ENCODE results near the gene SERPINA3.

SERPINA3 gene

GRCh38 chr14:94653321-94653720 lies 41.1 kb downstream of the SERPINA3 start:
- no peak for DNase-seq (ENCODE audit: insufficient read length)
- TF ChIP-seq POLR2A (IDR thresholded peaks at IDR 0.05; ENCODE audit: low read depth, low read length) (no peak), POLR2AphosphoS5 (IDR thresholded peaks at IDR 0.05; ENCODE audit: low read depth, low read length) (no peak), TAF1 (IDR thresholded peaks at IDR 0.05; ENCODE audit: borderline replicate concordance, low read depth, low read length) (no peak)
- no peak for FAIRE-seq

DNA sequence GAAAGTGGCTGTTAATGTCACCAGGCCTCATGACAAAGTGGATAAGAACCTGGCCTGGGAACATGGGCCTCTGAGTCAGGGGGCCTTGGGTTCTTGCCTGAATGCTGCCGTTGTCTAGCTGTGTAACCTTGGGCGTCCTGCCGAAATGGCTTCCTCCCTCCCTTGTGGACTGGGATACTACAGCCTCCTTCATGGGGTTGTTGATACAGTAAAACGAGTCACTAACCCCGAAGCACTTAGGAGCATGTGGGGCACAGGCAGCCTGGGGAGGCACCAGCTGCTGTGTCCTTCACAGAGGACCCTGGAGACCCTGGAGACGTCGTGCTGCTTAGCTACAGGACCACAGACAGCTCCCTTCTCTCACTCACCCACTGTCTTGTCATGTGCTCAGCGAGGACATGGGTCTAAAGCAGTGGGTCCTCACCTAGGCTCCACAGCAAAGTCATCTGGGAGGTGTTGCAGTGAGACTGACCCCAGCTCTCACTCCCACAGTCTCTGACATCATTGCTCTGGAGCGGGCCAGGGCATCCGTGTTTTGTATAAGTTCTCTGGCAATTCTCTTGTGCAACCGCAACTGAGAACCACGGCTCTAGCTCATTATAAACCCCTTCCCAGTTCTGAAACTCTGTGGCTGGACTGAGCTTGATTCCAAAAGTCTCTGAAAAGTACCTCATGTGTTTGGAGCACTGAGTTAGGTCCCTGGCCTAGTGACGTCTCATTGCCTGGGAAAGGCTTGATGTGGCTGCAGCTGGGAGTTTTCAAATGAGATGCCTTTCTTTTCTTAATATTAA lies 42.1 kb downstream of the SERPINA3 start:
- TF ChIP-seq POLR2A (IDR thresholded peaks at IDR 0.05; ENCODE audit: low read depth, low read length) (no peak), POLR2AphosphoS5 (IDR thresholded peaks at IDR 0.05; ENCODE audit: low read depth, low read length) (no peak), TAF1 (IDR thresholded peaks at IDR 0.05; ENCODE audit: borderline replicate concordance, low read depth, low read length) (no peak)
- no peak for DNase-seq (ENCODE audit: insufficient read length)
- FAIRE-seq, result no peak

DNA sequence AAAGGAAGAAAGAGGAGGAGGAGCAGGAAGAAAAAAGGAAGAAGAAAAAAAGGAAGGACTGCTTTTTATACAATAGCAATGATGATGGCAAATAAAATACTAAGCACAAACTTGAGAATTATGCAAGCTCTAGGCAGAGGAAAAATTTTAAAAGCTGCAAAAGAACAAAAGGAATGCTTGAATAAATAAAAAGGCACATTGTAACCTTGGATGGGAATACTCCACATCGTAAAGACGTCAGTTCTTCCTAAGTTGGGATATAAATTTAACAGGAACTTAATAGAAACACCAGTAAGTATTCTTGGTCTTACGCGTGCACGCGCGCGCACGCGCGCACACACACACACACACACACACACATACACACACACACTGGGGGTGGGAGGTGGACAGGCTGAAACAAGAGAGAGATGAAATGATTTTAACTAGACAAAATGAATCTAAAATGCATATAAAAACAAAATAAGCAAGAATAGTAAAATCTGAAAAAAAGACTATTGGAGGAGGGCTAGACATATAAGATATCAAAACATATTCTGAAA lies 43.0 kb downstream of the SERPINA3 start:
- no peak for FAIRE-seq
- no peak for TF ChIP-seq TAF1 (IDR thresholded peaks at IDR 0.05; ENCODE audit: borderline replicate concordance, low read depth, low read length)
- TF ChIP-seq POLR2AphosphoS5 (IDR thresholded peaks at IDR 0.05; ENCODE audit: low read depth, low read length), result no peak
- no peak for TF ChIP-seq POLR2A (IDR thresholded peaks at IDR 0.05; ENCODE audit: low read depth, low read length)
- DNase-seq (ENCODE audit: insufficient read length), result no peak

DNA sequence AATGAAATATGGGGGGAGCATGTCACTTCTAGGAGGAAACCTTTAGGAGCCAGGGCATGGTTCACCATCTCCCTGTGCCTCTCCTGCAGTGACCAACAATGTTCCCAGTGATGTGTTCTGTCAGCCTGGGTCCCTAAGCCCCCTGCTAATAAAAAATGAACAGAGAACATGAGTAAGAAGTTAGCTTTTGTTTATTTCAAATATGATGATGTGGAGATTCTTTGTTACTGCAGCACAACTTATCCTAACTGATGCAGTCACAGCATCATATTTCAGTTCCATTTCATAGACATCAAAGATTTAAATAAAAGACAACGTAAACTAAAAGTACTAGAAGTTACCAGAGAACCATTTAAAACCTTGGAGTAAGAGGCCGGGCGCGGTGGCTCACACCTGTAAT lies 43.9 kb downstream of the SERPINA3 start:
- DNase-seq (ENCODE audit: insufficient read length), result no peak
- no peak for FAIRE-seq
- TF ChIP-seq TAF1 (IDR thresholded peaks at IDR 0.05; ENCODE audit: borderline replicate concordance, low read depth, low read length), result no peak
- no peak for TF ChIP-seq POLR2AphosphoS5 (IDR thresholded peaks at IDR 0.05; ENCODE audit: low read depth, low read length)
- TF ChIP-seq POLR2A (IDR thresholded peaks at IDR 0.05; ENCODE audit: low read depth, low read length), result no peak

GRCh38 chr14:94659256-94659655 lies 47.1 kb downstream of the SERPINA3 start:
- DNase-seq (ENCODE audit: insufficient read length), result no peak
- no peak for FAIRE-seq
- no peak for TF ChIP-seq POLR2AphosphoS5 (IDR thresholded peaks at IDR 0.05; ENCODE audit: low read depth, low read length)
- TF ChIP-seq POLR2A (IDR thresholded peaks at IDR 0.05; ENCODE audit: low read depth, low read length), result no peak
- TF ChIP-seq TAF1 (IDR thresholded peaks at IDR 0.05; ENCODE audit: borderline replicate concordance, low read depth, low read length), result no peak

- DNase-seq (ENCODE audit: insufficient read length), result no peak
- TF ChIP-seq TAF1 (IDR thresholded peaks at IDR 0.05; ENCODE audit: borderline replicate concordance, low read depth, low read length) (no peak), POLR2A (IDR thresholded peaks at IDR 0.05; ENCODE audit: low read depth, low read length) (no peak), POLR2AphosphoS5 (IDR thresholded peaks at IDR 0.05; ENCODE audit: low read depth, low read length) (no peak)
- FAIRE-seq, result no peak
These were observed 47.7 kb downstream of the SERPINA3 start for GRCh38 chr14:94659901-94660300.

- FAIRE-seq (no peak), DNase-seq (ENCODE audit: insufficient read length) (no peak)
- TF ChIP-seq TAF1 (IDR thresholded peaks at IDR 0.05; ENCODE audit: borderline replicate concordance, low read depth, low read length) (no peak), POLR2AphosphoS5 (IDR thresholded peaks at IDR 0.05; ENCODE audit: low read depth, low read length) (no peak), POLR2A (IDR thresholded peaks at IDR 0.05; ENCODE audit: low read depth, low read length) (no peak)
These were observed 48.2 kb downstream of the SERPINA3 start for GRCh38 chr14:94660306-94660946.

- no peak for FAIRE-seq
- DNase-seq (ENCODE audit: insufficient read length), result no peak
- no peak for TF ChIP-seq POLR2A (IDR thresholded peaks at IDR 0.05; ENCODE audit: low read depth, low read length)
- no peak for TF ChIP-seq TAF1 (IDR thresholded peaks at IDR 0.05; ENCODE audit: borderline replicate concordance, low read depth, low read length)
- no peak for TF ChIP-seq POLR2AphosphoS5 (IDR thresholded peaks at IDR 0.05; ENCODE audit: low read depth, low read length)
These were observed 51.3 kb downstream of the SERPINA3 start for GRCh38 chr14:94663538-94663937.

DNA sequence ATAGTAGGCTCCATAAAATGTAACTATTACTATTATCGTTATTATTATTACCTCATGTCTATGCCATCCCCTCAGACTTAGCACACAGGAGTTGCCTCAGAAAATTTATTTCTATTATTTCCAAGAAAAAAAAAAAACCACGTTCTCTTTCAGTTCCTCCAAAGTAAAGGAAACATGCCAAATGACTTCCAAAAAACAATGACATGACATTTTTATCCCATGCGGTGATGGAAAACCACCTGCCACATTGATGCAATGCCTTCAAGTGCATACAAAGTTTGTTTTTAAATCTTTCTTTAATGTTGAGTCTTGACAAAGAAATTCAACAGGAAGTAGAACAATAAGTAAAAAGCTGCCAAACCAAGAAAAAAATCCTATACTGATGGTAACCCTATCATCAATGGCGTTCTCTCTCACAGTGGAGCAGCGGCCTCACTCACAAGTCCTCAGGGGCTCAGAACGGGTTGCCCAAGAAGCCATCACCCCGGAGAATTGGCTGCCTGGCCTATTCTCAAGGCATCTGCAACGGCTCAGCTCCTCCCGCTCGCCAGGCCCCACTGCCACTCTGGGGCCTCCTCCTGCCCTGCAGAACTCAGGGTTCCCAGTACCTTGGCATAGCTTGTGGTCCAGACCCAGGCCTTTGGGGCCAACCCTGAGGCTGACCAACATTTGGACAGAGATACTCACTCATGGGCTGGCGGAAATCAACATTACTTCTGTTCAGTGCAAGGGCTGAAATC lies 51.9 kb downstream of the SERPINA3 start:
- TF ChIP-seq POLR2A (IDR thresholded peaks at IDR 0.05; ENCODE audit: low read depth, low read length) (no peak), POLR2AphosphoS5 (IDR thresholded peaks at IDR 0.05; ENCODE audit: low read depth, low read length) (no peak), TAF1 (IDR thresholded peaks at IDR 0.05; ENCODE audit: borderline replicate concordance, low read depth, low read length) (no peak)
- FAIRE-seq (no peak), DNase-seq (ENCODE audit: insufficient read length) (no peak)

GRCh38 chr14:94665121-94665520 lies 52.9 kb downstream of the SERPINA3 start:
- DNase-seq (ENCODE audit: insufficient read length) (no peak), FAIRE-seq (no peak)
- TF ChIP-seq POLR2AphosphoS5 (IDR thresholded peaks at IDR 0.05; ENCODE audit: low read depth, low read length), result no peak
- no peak for TF ChIP-seq POLR2A (IDR thresholded peaks at IDR 0.05; ENCODE audit: low read depth, low read length)
- TF ChIP-seq TAF1 (IDR thresholded peaks at IDR 0.05; ENCODE audit: borderline replicate concordance, low read depth, low read length), result no peak

DNA sequence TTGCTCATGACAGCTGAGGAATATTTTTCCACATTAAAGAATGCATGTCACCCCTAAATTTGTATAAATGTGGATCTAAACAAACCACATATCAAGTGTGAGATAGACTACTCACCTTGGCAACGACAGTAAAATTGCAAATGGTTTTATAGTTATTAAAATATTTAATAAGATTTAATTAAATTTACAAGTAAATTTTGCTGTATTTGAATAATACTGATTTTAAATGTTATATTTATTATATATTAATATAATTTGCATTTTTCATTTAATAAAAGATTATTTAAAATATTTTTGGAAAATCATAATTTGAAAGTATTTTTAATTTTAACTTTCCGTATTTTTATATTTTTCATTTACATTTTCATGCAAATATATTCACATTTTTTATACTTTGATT lies 53.4 kb downstream of the SERPINA3 start:
- DNase-seq (ENCODE audit: insufficient read length) (no peak), FAIRE-seq (no peak)
- TF ChIP-seq TAF1 (IDR thresholded peaks at IDR 0.05; ENCODE audit: borderline replicate concordance, low read depth, low read length) (no peak), POLR2A (IDR thresholded peaks at IDR 0.05; ENCODE audit: low read depth, low read length) (no peak), POLR2AphosphoS5 (IDR thresholded peaks at IDR 0.05; ENCODE audit: low read depth, low read length) (no peak)
